Cardiac fibroblast (primary cell): ENCODE results near the gene TRUB2.

Experiments
- DNase-seq, 2 donors: peaks; one replicate each; pipeline versions ENCODE4 v3.0.0 to v3.0.0-alpha.2; 2010; ENCODE audit warnings: low read depth in 2 of 2
- H3K4me3 ChIP-seq, 2 donors: replicated peaks in 1 of 2; 1 replicate in 1 of 2; 2 replicates in 1 of 2; pipeline ENCODE4 v1.5.1; 2011; ENCODE audit warnings: low read depth in 2 of 2, low read length in 2 of 2, mild to moderate bottlenecking in 2 of 2, moderate library complexity in 1 of 2
- CTCF ChIP-seq: IDR thresholded peaks from one replicate; pipeline ENCODE4 v1.5.1; 2011; ENCODE audit warnings: low read depth, mild to moderate bottlenecking, low read length, inconsistent platforms

TRUB2 gene

GRCh38 chr9:128266868-128267590 lies 55.2 kb downstream of the TRUB2 start:
- DNase-seq = no peak
- TF ChIP-seq CTCF = no peak
- no peak overlapping the region for H3K4me3 ChIP-seq

GRCh38 chr9:128265348-128265847 lies 56.8 kb downstream of the TRUB2 start:
- no peak for DNase-seq
- H3K4me3 ChIP-seq = no peak overlapping the region
- TF ChIP-seq CTCF = no peak

GRCh38 chr9:128262687-128263086 lies 59.6 kb downstream of the TRUB2 start:
- H3K4me3 ChIP-seq = no peak overlapping the region
- no peak for DNase-seq
- no peak for TF ChIP-seq CTCF

GRCh38 chr9:128260340-128260739 lies 61.9 kb downstream of the TRUB2 start:
- TF ChIP-seq CTCF = no peak
- no peak overlapping the region for H3K4me3 ChIP-seq
- DNase-seq = no peak

GRCh38 chr9:128259156-128259555 lies 63.1 kb downstream of the TRUB2 start:
- no peak for DNase-seq
- no peak overlapping the region for H3K4me3 ChIP-seq
- no peak for TF ChIP-seq CTCF

DNA sequence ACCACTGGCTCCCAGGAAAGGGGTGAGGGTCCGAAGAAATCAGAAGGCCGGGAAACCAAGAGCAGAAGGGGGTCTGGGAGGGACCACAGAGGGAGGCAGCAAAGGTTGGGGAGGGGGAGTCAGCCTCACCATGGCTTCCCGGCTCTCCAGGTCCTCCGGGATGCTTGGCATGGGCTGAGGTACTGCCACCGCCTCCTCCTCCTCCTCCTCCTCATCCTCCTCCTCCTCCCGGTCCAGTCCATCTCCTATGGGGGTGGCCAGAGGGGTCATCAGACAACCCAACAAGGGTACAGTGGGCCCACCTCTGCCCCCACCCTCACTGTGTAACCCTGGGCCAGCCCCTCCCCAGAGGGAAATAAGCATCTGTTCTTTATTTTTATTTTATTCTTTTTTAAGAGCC lies 63.9 kb downstream of the TRUB2 start:
- no peak overlapping the region for H3K4me3 ChIP-seq
- TF ChIP-seq CTCF = no peak
- DNase-seq = no peak

GRCh38 chr9:128257907-128258306 lies 64.3 kb downstream of the TRUB2 start:
- DNase-seq = no peak
- TF ChIP-seq CTCF = no peak
- no peak overlapping the region for H3K4me3 ChIP-seq
